ENCODE results near the gene TUBA4A. TPM values are rescaled to one million over a fixed set of nuclear protein-coding genes. Genes with fewer than 3 reads are reported as not detected.

Gene TUBA4A
- total and polyA plus RNA-seq, 2 experiments from 2014 or later = 44.3 to 77.7 TPM

DNA sequence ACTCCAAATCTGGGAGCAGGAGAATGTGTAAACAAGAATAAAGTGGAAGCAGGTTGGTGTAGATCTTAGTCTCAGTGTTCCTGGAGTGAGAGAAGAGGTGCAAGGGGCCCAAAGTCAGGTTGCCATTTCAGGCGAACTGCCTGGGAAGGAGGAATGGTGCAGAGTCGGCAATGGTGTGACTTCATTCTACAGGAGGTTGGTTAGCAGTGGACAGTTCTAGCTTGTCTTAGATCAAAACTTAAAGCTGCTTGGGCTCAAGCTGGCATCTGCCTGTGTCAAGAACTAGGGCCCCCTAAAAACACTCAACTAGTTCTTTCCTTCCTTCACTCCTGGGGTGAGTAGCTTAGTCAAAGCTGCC, 4.9 kb downstream of the TUBA4A start:
- Histone ChIP-seq H3K27me3 (ENCODE audit: insufficient read depth) (peaks cover 15% of the 10 kb centered on the region; the same call in 1 of the 2 replicates), H3K4me1 (ENCODE audit: insufficient read depth) (peaks cover 15% of the 10 kb centered on the region), H3K9me2 (ENCODE audit: insufficient read depth) (no peaks in the 10 kb centered on the region), H3K79me2 (replicated peaks; ENCODE audit: insufficient read depth) (0 out of 2 replicates have a peak, but pooled peaks cover 4% of the 10 kb centered on the region), H3K36me3 (ENCODE audit: insufficient read depth) (peaks cover 3% of the 10 kb centered on the region; the same call in 1 of the 2 replicates), H3K27ac (ENCODE audit: low read depth) (peak overlapping the region; percentile 32; the same call in 1 of the 2 replicates), H3K4me3 (no peak overlapping the region), H3K4me2 (no peak overlapping the region), H3F3A (replicated peaks; ENCODE audit: low read depth) (no peaks in the 10 kb centered on the region), H4K20me1 (replicated peaks; ENCODE audit: insufficient read depth) (no peaks in the 10 kb centered on the region), H2AFZ (no peak overlapping the region)
- ATAC-seq (no peak), DNase-seq (ENCODE audit: low spot score) (no peak)
- H3K27me3 Mint-ChIP-seq (ENCODE audit: insufficient read depth, low read depth, poor library complexity) = peaks cover 22% of the 10 kb centered on the region
- H3K4me1 Mint-ChIP-seq = peaks cover 47% of the 10 kb centered on the region
- TF ChIP-seq JUNB (IDR thresholded peaks at IDR 0.05; ENCODE audit: unreplicated experiment) (no peak), STAT1 (IDR thresholded peaks at IDR 0.05; ENCODE audit: unreplicated experiment) (no peak), NANOG (IDR thresholded peaks at IDR 0.05; ENCODE audit: borderline replicate concordance) (no peak), POLR2AphosphoS5 (IDR thresholded peaks at IDR 0.05; ENCODE audit: low read depth) (no peak), EZH2 (IDR thresholded peaks at IDR 0.05; ENCODE audit: low read depth, unreplicated experiment) (no peak), ZNF331 (CRISPR knock-in tag; IDR thresholded peaks at IDR 0.05; ENCODE audit: low read depth) (no peak), EZH2phosphoT487 (IDR thresholded peaks at IDR 0.05; ENCODE audit: unreplicated experiment) (no peak)
- TF ChIP-seq, protein P1, sequence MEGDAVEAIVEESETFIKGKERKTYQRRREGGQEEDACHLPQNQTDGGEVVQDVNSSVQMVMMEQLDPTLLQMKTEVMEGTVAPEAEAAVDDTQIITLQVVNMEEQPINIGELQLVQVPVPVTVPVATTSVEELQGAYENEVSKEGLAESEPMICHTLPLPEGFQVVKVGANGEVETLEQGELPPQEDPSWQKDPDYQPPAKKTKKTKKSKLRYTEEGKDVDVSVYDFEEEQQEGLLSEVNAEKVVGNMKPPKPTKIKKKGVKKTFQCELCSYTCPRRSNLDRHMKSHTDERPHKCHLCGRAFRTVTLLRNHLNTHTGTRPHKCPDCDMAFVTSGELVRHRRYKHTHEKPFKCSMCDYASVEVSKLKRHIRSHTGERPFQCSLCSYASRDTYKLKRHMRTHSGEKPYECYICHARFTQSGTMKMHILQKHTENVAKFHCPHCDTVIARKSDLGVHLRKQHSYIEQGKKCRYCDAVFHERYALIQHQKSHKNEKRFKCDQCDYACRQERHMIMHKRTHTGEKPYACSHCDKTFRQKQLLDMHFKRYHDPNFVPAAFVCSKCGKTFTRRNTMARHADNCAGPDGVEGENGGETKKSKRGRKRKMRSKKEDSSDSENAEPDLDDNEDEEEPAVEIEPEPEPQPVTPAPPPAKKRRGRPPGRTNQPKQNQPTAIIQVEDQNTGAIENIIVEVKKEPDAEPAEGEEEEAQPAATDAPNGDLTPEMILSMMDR (conservative IDR thresholded peaks at IDR 0.05; ENCODE audit: low read depth in 2 of 2) = no peak
- TF ChIP-seq, protein P2, sequence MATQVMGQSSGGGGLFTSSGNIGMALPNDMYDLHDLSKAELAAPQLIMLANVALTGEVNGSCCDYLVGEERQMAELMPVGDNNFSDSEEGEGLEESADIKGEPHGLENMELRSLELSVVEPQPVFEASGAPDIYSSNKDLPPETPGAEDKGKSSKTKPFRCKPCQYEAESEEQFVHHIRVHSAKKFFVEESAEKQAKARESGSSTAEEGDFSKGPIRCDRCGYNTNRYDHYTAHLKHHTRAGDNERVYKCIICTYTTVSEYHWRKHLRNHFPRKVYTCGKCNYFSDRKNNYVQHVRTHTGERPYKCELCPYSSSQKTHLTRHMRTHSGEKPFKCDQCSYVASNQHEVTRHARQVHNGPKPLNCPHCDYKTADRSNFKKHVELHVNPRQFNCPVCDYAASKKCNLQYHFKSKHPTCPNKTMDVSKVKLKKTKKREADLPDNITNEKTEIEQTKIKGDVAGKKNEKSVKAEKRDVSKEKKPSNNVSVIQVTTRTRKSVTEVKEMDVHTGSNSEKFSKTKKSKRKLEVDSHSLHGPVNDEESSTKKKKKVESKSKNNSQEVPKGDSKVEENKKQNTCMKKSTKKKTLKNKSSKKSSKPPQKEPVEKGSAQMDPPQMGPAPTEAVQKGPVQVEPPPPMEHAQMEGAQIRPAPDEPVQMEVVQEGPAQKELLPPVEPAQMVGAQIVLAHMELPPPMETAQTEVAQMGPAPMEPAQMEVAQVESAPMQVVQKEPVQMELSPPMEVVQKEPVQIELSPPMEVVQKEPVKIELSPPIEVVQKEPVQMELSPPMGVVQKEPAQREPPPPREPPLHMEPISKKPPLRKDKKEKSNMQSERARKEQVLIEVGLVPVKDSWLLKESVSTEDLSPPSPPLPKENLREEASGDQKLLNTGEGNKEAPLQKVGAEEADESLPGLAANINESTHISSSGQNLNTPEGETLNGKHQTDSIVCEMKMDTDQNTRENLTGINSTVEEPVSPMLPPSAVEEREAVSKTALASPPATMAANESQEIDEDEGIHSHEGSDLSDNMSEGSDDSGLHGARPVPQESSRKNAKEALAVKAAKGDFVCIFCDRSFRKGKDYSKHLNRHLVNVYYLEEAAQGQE (IDR thresholded peaks at IDR 0.05; ENCODE audit: unreplicated experiment) = no peak
- TF ChIP-seq, protein P3, sequence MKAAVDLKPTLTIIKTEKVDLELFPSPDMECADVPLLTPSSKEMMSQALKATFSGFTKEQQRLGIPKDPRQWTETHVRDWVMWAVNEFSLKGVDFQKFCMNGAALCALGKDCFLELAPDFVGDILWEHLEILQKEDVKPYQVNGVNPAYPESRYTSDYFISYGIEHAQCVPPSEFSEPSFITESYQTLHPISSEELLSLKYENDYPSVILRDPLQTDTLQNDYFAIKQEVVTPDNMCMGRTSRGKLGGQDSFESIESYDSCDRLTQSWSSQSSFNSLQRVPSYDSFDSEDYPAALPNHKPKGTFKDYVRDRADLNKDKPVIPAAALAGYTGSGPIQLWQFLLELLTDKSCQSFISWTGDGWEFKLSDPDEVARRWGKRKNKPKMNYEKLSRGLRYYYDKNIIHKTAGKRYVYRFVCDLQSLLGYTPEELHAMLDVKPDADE (IDR thresholded peaks at IDR 0.05) = no peak
- peak overlapping the region; percentile 75; the same call in 1 of the 2 replicates for H3K27ac Mint-ChIP-seq
- H3K4me3 Mint-ChIP-seq = no peak overlapping the region; the same call in 2 of the 3 replicates
- H3K9me3 Mint-ChIP-seq = no peaks in the 10 kb centered on the region
- H3K36me3 Mint-ChIP-seq (ENCODE audit: low read depth) = peaks cover 44% of the 10 kb centered on the region
